AG04450 (cell line): Measurements from ENCODE around the gene PKDCC. TPM values are rescaled to one million over a fixed set of nuclear protein-coding genes. Genes with fewer than 3 reads are reported as not detected.

Source experiments
- CTCF ChIA-PET: fragments of 300-600, 350-600 bp; formaldehyde crosslinking; extraction: SDS; loops from one replicate; lab custom pipeline; 2022; ENCODE audit warnings: antibody characterized with exemption, inconsistent platforms; lab: Charles Lee
- POLR2A ChIA-PET: fragments of 350-600 bp; formaldehyde crosslinking; extraction: SDS; loops from one replicate; lab custom pipeline; 2021; ENCODE audit warnings: antibody characterized with exemption, inconsistent platforms; lab: Yijun Ruan, JAX
- DNase-seq: peaks from one replicate; pipeline ENCODE4 v3.0.0-alpha.2; 2011; ENCODE audit warnings: low read depth, low spot score
- H3K27ac ChIP-seq: one replicate; pipeline ENCODE4 v1.5.1; 2012; ENCODE audit warnings: low read depth, low read length, control low read depth
- H3K27me3 ChIP-seq: one replicate; pipeline ENCODE4 v1.6.0; 2012; ENCODE audit warnings: low read length; ENCODE audit not compliant: control insufficient read depth, insufficient read depth
- H3K4me3 ChIP-seq: 2 replicates; pipeline ENCODE4 v1.5.1; 2011; ENCODE audit warnings: mild to moderate bottlenecking, low read depth, low read length, control low read depth
- H3K9me3 ChIP-seq: 2 replicates; pipeline ENCODE4 v1.5.1; 2012; ENCODE audit warnings: low read length; ENCODE audit not compliant: control insufficient read depth, insufficient read depth
- CTCF ChIP-seq: IDR thresholded peaks from 2 replicates; pipeline ENCODE4 v1.5.1; 2011; ENCODE audit warnings: low read depth, low read length, control low read depth, inconsistent platforms
- polyA plus RNA-seq: library from polyadenylated mRNA; depleted of rRNA; stranded (reverse); fragments of >200 nt; gene quantifications from 2 replicates; pipeline ENCODE4 v1.2.3, GENCODE V29; 2011

The PKDCC gene
- polyA plus RNA-seq, 1 experiment = 87.0 TPM

DNA sequence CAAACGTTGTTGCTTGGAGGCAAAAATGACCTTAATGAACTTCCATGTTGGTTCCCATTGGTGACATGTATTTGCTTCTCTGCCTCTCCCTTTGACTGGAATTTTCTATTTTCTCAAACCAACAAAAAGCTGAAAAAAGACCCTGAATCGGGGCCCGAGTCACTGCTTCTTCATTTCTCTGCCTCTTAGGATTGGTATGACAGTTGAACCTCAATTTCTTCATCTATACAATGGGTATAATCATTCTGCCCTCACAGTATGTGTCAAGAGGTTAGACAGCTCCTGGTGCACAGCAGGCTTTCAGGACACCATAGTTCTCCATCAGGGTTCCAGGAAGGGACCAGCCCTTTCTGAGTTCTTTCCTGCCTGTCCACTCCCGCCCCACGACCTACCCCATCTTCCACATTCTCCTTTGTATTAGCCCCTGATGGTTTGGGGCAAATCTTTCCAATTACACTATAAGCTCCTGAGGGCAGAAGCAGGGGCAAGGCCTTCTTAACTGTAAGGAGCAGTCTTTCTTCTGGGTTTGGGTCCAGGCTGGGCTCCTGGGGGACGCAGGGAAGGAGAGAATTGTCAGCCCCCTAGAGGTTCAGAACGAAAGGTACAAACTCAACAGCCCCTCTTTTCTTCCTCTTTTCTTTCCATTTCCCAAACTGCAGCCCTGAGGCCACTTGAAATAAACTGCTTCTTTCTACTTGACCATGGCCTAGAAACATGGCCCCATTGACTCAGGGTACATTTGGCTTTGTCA, 6.3 kb upstream of the PKDCC start:
- CTCF ChIA-PET = interaction anchor here (0.6 to 1.0 kb wide), 2 partner anchors 143 to 172 kb away, joined by 3 read pairs; no protein-coding TSS in a partner anchor
- DNase-seq = no peak
- Histone ChIP-seq H3K9me3 (no peaks in the 10 kb centered on the region), H3K27ac (no peak overlapping the region), H3K27me3 (peaks cover 14% of the 10 kb centered on the region), H3K4me3 (no peak overlapping the region)
- POLR2A ChIA-PET = no interaction called here
- no peak for TF ChIP-seq CTCF

DNA sequence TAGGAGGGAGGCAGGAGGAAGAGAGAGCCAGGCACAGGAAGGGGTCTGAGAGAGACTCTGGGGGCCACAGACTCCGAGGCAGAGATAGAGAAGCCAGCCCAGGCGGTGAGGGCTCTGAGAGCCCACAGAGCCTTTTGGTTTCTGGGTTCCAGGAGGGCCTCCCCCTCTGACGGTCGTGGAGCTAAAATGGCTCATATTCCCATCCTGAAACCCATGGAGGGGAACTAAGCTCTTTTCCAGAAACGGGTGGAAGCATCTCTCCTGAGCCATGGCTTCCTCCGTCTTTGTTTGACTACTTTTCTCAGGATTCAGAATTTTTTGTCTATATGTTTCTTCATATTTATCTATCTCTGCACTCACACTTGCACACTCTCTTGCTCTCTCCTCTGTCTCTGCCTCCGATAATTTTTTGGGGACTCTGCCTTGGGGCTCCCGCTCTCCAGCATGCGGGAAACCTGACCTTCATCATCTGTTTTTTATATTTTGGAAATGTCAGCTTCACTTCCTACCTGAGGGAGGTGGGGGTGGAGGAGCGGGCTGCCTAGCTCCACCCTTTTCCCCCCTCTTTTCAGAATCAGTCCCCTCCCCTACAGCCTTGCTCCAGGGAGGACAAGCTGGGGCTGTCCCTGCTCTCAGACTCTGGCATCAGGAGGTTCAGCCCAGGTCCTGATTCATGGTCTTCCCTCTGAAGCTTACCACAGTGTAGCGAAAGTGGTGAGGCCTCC, 5.0 kb upstream of the PKDCC start:
- no peak for TF ChIP-seq CTCF
- ChIA-PET POLR2A (interaction anchor here (0.6 kb wide), 1 partner anchor 27 kb away, joined by 3 read pairs; no protein-coding TSS in a partner anchor), CTCF (no interaction called here)

DNA sequence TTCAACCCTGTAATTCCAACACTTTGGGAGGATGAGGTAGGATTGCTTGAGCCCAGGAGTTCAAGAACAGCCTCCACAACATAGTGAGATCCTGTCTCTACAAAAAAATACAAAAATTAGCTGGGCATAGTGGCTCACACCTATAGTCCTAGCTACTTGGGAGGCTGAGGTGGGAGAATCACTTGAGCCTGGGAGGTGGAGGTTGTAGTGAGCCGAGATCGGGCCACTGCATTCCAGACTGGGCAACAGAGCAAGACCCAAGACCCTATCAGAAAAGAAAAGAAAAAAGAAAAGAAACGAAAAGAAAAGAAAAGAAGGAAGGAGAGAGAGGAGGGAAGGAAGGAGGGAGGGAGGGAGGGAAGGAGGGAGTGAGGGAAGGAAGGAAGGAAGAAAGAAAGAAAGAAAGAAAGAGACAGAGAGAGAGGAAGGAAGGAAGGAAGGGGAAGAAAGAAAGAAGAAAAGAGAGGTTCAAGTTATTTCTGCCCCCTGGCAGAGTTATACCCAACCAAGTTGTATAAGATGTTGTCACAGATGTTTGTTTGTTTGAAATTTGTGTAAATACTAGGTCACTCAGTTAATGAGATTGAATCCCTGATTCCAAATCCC, 3.9 kb upstream of the PKDCC start:
- Histone ChIP-seq H3K9me3 (no peaks in the 10 kb centered on the region; the same call in 1 of the 2 replicates), H3K27ac (no peak overlapping the region), H3K27me3 (peaks cover 20% of the 10 kb centered on the region), H3K4me3 (no peak overlapping the region)
- ChIA-PET CTCF (interaction anchor here (1.8 kb wide), 1 partner anchor 42 kb away, joined by 4 read pairs; no protein-coding TSS in a partner anchor), POLR2A (no interaction called here)
- DNase-seq = no peak
- no peak for TF ChIP-seq CTCF

More for the DNA sequence above, 5.0 kb upstream of the PKDCC start:
- no peak for DNase-seq
- peaks cover 20% of the 10 kb centered on the region for H3K27me3 ChIP-seq
- H3K27ac ChIP-seq = no peak overlapping the region
- no peak overlapping the region for H3K4me3 ChIP-seq
- H3K9me3 ChIP-seq = no peaks in the 10 kb centered on the region; the same call in 1 of the 2 replicates

GRCh38 chr2:42044939-42045338, 2.9 kb upstream of the PKDCC start:
- POLR2A ChIA-PET = interaction anchor here (0.7 kb wide), 2 partner anchors 41 to 65 kb away, joined by 3 to 9 read pairs; no protein-coding TSS in a partner anchor

More at GRCh38 chr2:42044939-42045338, 2.9 kb upstream of the PKDCC start:
- Histone ChIP-seq H3K27ac (no peak overlapping the region), H3K27me3 (peaks cover 17% of the 10 kb centered on the region), H3K9me3 (no peaks in the 10 kb centered on the region; the same call in 1 of the 2 replicates), H3K4me3 (no peak overlapping the region)
- CTCF ChIA-PET = interaction anchor here (1.1 to 5.9 kb wide), 3 partner anchors 11 to 175 kb away, joined by 3 to 43 read pairs (median 4); no protein-coding TSS in a partner anchor
- TF ChIP-seq CTCF = no peak
- no peak for DNase-seq
